HG03439 (cell line): Measurements from ENCODE around the gene SLC1A3.

Experiments used
- ATAC-seq: cut with Tn5 transposase; IDR thresholded peaks from one replicate; pipeline ENCODE4 v1.9.1; 2021; ENCODE audit warnings: mild to moderate bottlenecking, moderate library complexity; ENCODE audit not compliant: unreplicated experiment

Gene SLC1A3

DNA sequence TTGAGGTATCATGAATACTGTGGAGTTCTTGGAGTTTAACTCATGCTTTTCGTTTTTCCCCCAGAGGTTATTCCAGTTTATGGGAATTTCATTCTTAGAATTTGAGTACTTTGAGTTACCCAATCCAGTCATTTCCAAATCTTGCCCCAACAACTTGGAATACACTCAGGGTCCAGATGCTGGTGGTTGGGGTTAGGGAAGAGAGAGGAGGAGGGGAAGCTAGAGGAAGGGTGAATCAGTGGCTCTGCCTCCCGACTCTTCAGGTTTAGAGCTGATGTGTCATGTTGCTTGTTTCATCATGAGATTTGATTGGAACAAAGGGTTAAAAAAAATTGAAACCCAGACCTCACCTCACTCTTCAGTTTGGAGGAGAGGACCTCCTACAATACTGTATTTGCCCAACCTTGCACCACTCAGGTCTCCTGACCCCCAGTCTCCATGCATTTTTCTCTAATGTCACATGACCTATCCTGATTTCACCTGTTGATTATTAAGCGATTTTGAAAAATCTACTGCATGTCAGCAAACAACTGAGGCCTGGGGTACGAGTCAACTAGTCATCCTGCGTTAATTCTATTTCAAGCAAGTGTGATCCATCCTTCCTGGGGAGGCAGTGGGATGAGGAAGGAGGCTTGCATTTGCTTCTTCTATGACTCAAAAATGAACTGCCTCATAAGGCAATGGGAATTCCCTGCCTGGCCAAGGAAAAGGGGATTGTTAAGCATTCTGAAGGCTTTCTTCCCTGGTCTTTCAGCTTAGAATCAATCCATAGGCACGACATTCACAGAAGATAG lies 6.2 kb upstream of the SLC1A3 start:
- ATAC-seq = no peak

DNA sequence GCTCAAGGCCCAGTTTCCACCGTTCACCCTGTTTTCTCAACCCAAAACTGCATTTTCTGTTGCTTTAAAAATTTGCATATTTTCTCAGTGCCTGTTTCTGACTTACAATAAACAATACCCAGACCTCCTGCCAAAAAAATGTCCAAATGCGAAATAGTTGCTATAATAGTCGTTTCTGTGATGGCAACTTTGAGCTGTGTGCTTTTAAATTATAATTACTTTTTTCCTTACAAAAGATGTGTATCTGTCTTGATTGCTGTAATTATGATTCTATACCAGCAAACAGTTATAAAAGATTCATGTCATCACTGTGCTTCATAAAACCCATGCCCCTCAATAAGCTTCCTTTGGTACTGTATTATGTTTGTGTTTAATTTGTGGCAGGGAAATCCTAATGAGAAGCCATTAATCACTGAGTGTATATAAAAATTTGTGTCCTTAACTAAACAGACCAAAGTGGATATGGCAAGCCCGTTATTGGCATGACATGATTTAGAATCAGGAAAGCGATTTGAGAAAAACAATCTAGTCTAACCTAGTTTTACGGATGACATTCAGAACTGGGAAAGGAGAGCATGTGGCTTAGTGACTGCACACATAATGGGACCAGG lies 5.4 kb upstream of the SLC1A3 start:
- ATAC-seq = no peak

DNA sequence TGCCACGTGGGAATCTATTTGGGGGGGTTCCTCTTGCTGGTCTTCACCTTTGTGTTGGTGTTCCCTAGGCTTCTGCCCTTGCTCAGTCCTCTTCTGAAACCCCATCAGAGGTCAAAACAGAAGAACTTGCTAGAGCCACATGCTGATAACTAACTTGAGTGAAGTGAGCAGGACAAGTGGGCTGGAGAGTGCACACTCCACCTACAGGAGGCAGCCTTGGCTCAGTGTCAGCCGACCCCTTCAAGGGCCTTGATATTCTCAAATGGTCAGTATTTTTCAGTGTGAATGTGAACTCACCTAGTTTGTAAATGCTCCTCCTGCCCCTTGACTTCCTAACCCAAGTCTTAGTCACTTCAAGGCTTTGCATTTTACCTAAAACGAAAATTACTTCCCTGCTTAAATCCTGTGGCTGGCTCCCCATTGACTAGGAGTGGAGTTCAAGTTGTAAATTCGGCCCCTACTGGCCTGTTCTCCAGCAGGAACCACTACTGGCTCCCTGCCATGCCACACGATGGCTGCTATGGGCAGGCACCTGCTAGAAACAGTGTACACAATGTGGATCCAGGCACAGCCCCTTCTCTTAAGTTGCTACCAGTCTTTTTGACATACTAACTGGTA lies 3.6 kb upstream of the SLC1A3 start:
- no peak for ATAC-seq

- ATAC-seq = no peak
Measured at GRCh38 chr5:36605241-36605640, 1.2 kb upstream of the SLC1A3 start.

DNA sequence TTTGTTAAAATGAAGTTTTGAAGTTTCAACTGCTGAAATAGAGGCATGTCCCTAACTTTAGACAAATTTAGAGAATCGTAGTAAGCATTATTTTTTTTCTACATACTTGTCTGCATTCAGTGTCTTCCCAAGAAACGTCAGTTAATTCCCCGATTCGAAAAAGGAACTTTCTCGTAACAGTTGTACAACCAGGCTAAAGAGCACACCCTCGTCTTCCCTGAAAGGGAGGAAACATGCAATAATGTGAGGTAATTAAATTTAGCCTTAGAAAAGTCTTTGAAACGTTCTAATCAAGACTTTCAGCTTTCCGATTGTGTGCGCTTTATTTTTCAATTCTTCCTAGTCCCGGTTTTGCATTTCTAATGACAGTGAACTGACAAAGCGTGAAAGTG lies 374 bp upstream of the SLC1A3 start:
- no peak for ATAC-seq

DNA sequence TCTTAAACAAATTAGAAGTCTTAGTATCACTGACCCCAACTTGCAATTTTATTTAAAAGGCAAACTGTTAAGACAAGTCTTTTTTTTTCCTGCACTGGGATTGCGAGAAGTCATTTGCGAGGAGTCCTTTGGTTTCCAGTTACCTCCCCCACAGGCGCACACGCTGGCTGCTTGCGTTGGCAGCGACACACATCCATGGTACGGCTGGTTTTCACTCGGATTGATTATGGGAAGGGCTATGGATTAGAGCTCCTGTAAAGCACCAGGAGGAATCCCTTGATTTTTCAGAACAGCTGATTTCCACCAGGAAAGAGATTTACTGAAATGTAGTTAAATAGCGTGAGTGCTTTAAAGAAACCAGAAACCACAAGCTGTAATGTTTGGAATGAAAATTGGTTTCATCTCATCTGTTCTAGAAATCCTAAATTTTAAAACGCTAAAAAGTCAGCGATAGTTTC lies 737 bp downstream of the SLC1A3 start:
- no peak for ATAC-seq

DNA sequence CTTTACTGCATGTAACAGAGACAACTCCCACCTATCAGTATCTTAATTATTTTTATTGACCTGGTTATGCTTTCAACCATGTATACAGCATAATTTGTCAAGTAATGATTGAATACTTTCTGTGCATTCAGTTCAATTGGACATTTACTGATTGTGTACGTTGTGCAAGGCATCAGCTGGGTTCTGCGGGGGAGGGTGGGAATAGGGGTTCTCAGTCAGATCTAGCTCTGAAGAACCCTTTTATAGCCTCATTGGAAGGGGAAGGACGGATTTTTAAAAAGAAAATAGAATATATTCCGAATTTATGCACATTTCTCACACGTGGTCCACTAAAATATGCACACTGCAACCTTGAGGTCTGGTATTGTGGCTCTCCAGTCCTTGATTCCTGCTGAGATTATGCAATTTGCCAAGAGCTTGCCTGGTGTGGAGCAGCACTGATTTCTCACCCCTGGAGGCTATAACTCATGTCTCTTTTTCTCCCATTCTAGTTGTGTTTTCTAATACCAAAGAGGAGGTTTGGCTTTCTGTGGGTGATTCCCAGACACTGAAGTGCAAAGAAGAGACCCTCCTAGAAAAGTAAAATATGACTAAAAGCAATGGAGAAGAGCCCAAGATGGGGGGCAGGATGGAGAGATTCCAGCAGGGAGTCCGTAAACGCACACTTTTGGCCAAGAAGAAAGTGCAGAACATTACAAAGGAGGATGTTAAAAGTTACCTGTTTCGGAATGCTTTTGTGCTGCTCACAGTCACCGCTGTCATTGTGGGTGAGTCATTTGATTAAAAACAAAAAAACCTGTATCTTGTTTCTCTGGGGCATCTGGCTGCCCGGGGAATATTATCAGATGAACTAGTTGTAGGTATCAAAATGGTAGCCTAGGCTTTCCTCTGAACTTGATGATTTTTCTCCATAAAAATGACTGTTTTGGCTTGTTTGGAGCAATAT lies 1.7 kb downstream of the SLC1A3 start:
- ATAC-seq = no peak

DNA sequence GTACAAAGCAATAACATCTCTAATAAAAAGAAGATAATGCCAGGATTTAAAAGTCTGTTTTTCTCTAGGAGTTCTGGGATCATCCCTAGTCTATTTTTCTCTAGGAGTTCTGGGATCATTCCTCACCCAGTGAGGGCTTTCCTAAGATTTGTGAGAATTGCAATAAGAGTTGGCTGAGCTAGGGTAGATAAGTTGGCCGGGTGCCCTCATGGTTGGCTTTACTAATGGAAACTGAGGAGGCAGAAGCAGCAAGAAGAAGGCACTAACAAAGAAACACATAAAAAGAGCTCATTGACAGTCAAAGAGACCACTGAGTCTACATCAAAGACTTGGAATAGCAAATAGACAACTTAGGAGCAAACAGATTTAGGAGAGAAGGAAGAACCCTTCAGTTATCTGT lies 4.2 kb downstream of the SLC1A3 start:
- no peak for ATAC-seq

- ATAC-seq = no peak
Measured at GRCh38 chr5:36611520-36612274, 5.3 kb downstream of the SLC1A3 start.

DNA sequence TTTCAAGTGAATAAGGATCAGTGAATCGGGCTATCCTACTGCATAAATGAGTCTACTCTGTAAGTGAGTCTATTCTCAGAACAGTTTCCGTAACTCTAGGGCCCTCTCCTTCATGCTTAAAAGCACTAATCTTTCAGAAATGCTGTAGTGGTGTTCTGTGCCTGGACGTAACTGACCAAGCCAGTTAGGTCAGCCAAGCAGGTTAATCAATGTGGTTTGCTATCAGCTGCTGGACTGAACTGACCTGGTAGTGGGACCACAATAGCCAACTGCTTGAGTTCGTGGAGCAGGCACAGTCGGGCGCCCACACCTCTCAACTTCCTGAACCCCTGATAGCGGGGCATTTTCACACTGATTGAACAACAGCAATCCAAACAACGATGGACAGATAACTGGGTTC lies 6.8 kb downstream of the SLC1A3 start:
- ATAC-seq = no peak

DNA sequence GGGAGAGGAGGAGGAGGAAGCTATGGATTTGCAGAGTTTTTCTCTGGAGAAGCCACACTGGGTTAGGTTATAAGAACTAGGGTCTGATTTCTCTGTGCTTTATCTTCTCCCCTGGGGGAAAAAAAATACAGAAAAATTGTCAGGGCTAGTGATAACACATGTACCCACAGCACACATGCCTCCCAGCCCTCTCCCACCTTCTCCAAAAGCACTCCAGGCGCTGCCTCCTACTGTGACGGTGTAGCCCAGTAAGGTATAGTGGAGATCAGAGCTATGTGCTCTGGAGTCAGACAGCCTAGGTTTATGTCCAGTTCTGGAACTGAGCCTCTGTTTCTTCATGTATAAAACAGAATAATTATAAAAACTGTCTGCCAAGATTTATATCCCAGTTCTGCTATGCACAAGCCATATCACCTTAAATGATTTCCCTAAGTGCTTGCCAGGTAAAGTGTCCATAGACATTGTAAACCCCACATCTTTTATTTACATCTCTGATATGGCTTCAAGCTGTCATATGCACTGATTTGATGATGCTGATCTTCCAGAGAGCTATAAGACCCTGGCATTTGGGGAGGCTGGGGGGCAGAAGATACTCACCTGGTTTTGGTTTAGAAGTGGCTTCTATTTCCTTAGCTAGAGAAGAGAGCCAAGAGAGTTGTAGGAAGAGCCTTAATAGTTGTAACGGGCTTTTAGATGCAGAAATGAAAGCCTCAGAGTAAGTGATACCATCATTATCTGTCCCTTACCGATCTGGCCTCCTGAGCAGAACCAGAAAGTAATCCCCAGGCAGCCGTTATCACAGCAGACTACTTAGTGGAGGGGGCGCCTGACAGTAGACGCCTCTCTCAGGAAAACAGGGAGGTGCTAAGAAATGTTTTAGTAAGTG lies 7.6 kb downstream of the SLC1A3 start:
- ATAC-seq = no peak

DNA sequence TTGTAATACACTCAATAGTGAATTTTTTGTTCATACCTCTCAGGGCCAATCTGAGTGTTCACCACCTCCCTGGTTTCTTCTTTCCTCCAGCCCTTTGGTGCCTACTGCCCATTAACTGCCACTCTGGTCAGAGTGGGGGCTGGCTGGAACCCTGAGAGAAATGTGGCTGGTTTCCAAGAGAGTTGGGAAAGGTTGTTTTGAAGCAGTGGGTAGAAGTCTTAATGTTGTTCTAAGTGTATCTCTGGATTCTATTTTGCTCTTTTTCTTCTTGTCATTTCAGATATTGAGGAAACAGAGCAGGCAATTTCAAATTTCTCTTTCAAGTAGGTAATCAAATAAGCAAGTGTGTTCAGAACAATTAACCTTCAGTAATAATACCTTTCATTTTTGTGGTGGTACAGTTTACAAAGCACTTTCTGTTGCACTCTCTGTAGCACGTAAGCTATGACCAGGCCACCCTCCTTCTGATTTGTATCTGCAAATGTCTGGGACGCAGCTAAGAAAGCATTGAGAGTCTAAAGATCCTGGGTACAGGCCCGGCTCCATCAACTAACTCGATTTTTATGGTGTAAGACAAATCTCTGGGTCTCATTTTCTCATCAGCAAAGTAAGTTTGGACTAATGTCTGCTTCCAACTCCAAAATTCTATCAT lies 8.4 kb downstream of the SLC1A3 start:
- ATAC-seq = no peak

DNA sequence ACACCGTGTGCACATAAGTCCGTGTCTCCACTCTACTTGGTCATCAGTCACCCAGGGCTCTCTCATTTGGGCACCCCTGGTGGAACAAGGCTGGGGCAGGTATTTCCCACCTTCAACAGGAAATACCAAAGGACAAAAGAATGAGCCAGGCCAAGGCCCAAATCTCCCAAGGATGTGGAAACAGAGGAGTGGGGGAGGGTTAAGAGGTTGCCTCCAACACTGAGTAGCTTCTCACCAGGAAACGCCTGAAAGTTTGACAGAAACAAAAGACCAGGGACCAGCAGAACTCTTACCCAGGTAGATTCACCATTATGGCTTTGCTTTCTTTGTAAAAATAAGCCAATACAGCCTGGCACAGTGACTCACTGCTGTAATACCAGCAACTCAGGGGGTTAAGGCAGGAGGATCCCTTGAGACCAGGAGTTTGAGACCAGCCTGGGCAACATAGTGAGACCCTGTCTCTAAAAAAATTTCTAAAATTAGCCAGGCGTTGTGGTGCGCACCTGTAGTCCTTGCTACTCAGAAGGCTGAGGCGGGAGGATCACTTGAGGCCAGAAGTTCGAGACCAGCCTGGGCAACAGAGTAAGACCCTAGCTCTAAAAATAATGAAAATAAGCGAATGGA lies 12.7 kb downstream of the SLC1A3 start:
- no peak for ATAC-seq

GRCh38 chr5:36621985-36622384 lies 15.6 kb downstream of the SLC1A3 start:
- no peak for ATAC-seq

DNA sequence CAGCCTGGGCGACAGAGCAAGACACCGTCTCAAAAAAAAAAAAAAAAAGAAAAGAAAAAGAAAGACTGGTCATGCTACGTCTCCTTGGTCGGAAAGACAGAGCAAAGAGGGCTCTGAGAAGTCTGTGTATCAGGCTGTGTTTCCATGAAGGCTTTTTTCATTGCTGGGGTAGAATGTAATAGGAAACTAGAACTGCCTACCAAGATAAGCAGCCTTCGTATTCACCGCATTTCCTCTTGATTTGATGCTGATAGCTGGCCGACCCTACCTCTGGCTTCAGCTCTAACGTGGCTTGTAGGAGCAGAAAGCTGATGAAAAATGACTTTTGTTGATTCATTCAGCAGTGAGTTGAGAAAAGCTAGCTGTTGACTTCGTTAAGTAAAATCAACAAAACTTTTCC lies 17.4 kb downstream of the SLC1A3 start:
- ATAC-seq = no peak

- ATAC-seq = no peak
Measured at GRCh38 chr5:36624277-36624676, 17.9 kb downstream of the SLC1A3 start.

DNA sequence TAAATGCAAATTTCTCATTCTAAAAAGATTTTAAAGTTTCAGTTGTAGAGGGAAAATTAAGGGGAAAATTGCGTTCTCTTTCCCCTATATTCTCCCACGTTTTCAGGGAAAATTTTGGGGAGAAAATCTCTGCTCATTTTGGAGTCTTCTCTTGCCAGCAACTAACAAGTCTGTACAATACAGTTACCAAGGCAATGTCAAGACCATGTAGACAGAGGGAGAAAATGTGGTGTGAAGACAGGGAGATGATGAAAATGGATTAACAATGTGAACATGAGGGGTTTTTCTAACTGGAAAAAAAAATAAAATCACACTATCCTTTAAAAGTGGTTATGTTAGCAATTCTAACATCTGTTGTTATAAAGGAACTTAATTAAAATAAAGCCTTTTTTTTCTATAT lies 22.3 kb downstream of the SLC1A3 start:
- no peak for ATAC-seq

GRCh38 chr5:36629729-36630128 lies 23.3 kb downstream of the SLC1A3 start:
- ATAC-seq = no peak
